GM19239 (cell line): Measurements from ENCODE around the gene SERINC2.
"Not testable (repeated sequence)": the region's sequence is repeated elsewhere in the genome, so short reads cannot be mapped to it uniquely, and the experiment has no call there.

Experiments
- DNase-seq: peaks from one replicate; pipeline ENCODE4 v3.0.0; 2011; ENCODE audit warnings: low spot score; ENCODE audit not compliant: insufficient read length
- FAIRE-seq: peaks from 2 replicates; lab custom pipeline; 2011; peaks lifted over from hg19 to GRCh38; lab: Jason Lieb, UNC

SERINC2 gene

GRCh38 chr1:31431351-31432257, 18.6 kb downstream of the SERINC2 start:
- peak; percentile 89 for FAIRE-seq

GRCh38 chr1:31432592-31433395, 19.8 kb downstream of the SERINC2 start:
- no peak for DNase-seq
- no peak for FAIRE-seq

More at GRCh38 chr1:31431351-31432257, 18.6 kb downstream of the SERINC2 start:
- not testable (repeated sequence) for DNase-seq

- no peak for DNase-seq
- FAIRE-seq = no peak
These were observed 20.4 kb downstream of the SERINC2 start for GRCh38 chr1:31433396-31433930.

GRCh38 chr1:31434101-31434871, 21.3 kb downstream of the SERINC2 start:
- no peak for DNase-seq

GRCh38 chr1:31434979-31435378, 22.0 kb downstream of the SERINC2 start:
- DNase-seq = no peak
- FAIRE-seq = no peak

More at GRCh38 chr1:31434101-31434871, 21.3 kb downstream of the SERINC2 start:
- FAIRE-seq = no peak

GRCh38 chr1:31435471-31436409, 22.7 kb downstream of the SERINC2 start:
- no peak for DNase-seq
- no peak for FAIRE-seq

GRCh38 chr1:31436596-31437432, 23.8 kb downstream of the SERINC2 start:
- FAIRE-seq = no peak

GRCh38 chr1:31437433-31438037, 24.5 kb downstream of the SERINC2 start:
- FAIRE-seq (no peak), DNase-seq (no peak)

More at GRCh38 chr1:31436596-31437432, 23.8 kb downstream of the SERINC2 start:
- no peak for DNase-seq

- DNase-seq (no peak), FAIRE-seq (no peak)
These were observed 26.3 kb downstream of the SERINC2 start for GRCh38 chr1:31439276-31439675.

- DNase-seq (no peak), FAIRE-seq (no peak)
These were observed 28.1 kb downstream of the SERINC2 start for GRCh38 chr1:31441073-31441472.

- DNase-seq = no peak
- no peak for FAIRE-seq
These were observed 28.5 kb downstream of the SERINC2 start for GRCh38 chr1:31441558-31441957.

GRCh38 chr1:31441970-31442647, 29.1 kb downstream of the SERINC2 start:
- no peak for FAIRE-seq

GRCh38 chr1:31442648-31442994, 29.6 kb downstream of the SERINC2 start:
- DNase-seq (no peak), FAIRE-seq (no peak)

More at GRCh38 chr1:31441970-31442647, 29.1 kb downstream of the SERINC2 start:
- DNase-seq = no peak

- FAIRE-seq (no peak), DNase-seq (no peak)
These were observed 30.7 kb downstream of the SERINC2 start for GRCh38 chr1:31443673-31444072.

- no peak for FAIRE-seq
- no peak for DNase-seq
These were observed 31.9 kb downstream of the SERINC2 start for GRCh38 chr1:31444725-31445448.

- DNase-seq (no peak), FAIRE-seq (no peak)
These were observed 32.9 kb downstream of the SERINC2 start for GRCh38 chr1:31445951-31446350.
